NCI-H1930 (cell line): ENCODE measurements around the gene PPFIA2.
"Not testable (repeated sequence)": the region's sequence is repeated elsewhere in the genome, so short reads cannot be mapped to it uniquely, and the experiment has no call there.

Experiments
- DNase-seq, 2 experiments: peaks; one replicate each; lab custom pipeline; 2025; lab: John Stamatoyannopoulos, UW

PPFIA2 gene

GRCh38 chr12:81261508-81262207 is 497.5 kb downstream of the PPFIA2 start:
- no peak for DNase-seq

DNA sequence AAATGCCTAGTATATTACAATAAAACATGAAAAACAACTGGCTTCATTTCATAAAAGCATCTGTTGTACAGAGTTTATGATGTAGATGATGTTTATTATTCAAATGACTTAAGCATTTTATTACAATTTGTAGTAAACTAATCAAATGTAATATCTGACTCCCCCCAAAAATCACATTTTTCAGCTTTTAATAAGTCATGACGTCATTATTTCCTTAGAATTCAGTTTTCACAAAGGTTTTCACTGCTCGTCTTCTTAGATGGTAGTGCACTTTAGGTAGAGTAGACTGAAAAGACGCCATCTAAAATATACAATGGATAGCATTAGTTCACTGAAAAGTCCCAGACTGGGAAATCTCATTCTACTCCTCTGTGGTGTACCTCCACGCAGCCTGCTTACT is 499.8 kb downstream of the PPFIA2 start:
- DNase-seq: no peak

DNA sequence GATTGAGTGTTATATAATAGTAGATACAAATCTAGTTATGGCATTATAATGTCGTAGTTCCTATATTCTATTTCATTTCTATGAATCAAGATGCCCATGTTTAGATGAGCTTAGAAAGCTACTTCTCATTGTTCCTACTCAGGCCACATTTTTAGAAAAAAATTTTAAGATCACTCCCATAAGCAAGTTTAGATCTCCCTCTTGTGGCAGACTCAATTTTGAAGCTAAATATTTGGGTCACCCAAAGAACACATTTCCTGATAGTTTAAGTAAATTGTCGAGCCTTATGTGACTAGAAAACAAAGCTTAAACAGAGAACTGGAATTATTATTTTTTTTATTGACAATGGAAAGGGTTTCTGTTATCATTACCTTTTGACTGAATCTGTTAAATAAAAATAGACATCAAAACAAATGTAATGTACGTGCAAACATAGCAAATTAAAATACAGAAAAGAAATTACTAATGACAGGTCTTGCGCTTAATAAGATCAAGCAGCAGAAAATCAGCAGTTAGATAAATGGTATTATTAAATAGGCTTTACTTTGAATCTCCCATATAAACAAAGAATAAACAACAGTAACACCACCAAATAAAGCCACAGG is 501.1 kb downstream of the PPFIA2 start:
- DNase-seq: peak in 1 of 2 experiments; percentile 25

GRCh38 chr12:81255947-81256346 is 503.2 kb downstream of the PPFIA2 start:
- no peak for DNase-seq

DNA sequence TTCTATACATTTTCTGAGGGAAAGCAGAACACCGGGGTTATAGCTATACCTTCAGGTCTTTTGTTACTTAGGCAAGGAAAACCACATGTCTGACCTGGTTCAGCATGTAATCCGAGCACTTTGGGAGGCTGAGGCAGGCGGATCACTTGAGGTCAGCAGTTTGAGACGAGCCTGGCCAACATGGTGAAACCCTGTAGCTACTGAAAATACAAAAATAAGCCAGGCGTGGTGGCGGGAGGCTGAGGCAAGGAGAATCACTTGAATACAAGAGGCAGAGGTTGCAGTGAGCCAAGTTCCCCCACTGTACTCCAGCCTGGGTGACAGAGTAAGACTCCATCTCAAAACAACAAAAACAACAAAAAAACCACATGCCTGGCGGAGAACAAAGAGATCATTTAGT is 503.7 kb downstream of the PPFIA2 start:
- no peak for DNase-seq

GRCh38 chr12:81253360-81253759 is 505.8 kb downstream of the PPFIA2 start:
- DNase-seq: no peak

- no peak for DNase-seq
Observed at GRCh38 chr12:81252228-81252627, 506.9 kb downstream of the PPFIA2 start.

DNA sequence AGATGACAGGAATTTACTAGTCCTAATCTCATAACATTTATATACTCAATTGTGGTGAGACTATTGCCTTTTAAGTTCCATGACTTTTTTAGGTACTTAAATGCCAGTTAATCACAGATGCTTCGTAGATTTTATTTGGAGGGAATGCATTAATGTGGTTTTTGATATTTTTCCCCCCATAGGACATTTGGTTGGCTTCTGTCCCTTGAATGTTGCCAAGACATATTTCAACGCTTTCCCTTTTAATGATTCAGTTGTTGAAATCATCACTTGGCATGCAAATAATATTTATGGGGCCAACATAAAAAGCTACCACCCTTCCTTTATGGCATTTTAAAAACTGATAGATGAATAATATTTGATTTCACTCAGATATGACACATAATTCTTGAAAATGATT is 509.2 kb downstream of the PPFIA2 start:
- no peak for DNase-seq

DNA sequence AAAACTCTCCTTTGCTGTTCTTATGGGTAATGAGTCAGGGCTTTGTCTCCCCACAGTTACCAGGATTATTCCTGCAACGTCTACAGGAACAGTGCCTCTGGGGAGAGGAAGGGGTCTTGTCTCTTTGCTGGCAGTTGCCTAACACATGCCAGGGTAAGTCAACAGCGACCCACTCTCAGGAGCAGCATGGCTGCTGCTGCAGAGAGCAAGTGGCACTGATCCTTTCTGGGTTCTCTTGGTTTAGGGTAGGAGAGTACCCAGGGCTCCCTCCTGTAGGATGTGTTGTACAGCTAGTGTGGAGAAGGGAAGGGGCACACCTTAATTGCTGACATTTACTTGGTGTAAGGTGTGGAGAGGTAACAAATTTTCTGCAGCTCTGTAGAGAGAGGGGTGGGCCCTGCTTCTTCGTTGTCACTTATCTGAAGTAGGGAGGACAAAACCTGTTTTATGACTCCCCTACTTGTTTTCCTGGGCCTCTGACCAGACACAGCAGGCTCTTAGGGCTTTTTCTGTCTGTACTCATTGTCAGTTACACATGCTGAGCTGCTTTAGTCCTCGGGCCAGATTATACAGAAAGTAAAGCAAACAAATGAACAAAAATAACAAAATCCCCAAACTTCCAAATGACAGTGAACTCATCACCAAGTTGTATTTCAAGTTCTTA is 513.1 kb downstream of the PPFIA2 start:
- DNase-seq: peak in 1 of 2 experiments; percentile 34

- no peak for DNase-seq
Observed at GRCh38 chr12:81245458-81245857, 513.7 kb downstream of the PPFIA2 start.

GRCh38 chr12:81231574-81232368 is 527.4 kb downstream of the PPFIA2 start:
- no peak for DNase-seq

DNA sequence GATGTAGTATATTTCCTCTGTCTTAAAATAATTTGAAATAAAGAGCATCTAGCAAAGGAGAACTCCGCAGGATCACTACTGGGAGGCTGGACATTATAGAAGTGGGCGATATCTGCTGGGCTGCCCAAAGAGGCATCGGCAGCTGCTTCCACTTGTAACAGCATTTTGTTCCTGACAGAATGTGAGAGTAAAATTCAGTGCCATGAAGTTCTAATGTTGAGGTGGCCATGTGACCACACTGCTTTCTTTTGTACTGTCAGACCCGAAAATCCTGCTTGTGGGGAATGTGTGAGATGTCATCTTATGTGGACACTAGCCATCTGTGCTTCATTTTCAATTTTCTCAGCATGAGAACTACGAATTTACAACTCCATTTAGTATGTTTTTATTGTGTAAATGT is 529.4 kb downstream of the PPFIA2 start:
- DNase-seq: no peak

DNA sequence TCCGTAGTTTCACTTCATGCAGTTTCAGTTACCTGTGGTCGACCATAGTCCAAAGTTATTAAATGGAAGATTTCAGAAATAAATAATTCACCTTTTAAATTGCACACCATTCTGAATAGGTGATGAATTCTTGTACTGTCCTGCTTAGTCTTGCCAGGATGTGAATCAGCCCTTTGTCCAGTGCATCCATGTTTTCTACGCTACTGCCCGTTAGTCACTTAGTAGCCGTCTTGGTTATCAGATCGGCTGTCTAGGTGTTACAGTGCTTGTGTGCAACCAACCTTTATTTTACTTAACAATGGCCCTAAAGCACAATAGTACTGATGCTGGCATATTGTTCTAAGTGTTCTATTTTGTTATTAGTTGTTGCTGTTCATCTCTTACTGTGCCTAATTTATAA is 534.5 kb downstream of the PPFIA2 start:
- no peak for DNase-seq

DNA sequence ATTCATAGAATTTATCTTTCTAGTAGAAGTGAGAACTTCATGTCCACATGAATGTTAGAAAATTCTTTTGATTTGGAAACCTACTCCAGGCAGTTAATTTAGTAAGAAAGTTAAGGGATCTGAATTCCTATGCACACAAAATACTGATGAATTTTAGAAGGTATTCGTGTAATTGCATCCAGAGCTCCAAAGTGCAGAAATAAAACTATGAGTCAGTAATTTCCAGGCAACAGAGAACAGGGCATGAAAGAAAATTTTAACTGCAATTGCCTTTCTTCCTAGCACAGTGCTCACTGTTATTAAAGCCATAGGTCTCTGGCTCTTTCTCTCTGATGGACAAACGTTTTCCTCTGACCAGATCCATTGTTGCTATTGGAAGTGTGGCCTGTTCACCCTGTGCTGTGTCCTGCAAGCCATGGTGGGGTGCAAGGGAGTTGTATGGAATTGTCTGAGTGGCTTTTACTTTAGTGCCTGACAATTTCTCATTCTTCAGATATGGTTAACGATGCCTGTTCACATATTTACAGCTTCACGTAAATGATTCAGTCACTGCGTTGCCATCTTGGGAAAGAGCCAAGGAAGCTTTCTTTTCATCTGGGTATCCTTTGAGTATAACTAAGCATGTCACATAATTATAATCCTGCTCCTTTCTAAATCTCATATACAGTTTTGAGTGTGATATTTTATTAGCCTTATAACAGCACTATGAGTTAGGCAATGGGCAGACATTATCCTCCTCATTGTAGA is 536.1 kb downstream of the PPFIA2 start:
- no peak for DNase-seq

- DNase-seq: no peak
Observed at GRCh38 chr12:81221681-81222080, 537.5 kb downstream of the PPFIA2 start.

DNA sequence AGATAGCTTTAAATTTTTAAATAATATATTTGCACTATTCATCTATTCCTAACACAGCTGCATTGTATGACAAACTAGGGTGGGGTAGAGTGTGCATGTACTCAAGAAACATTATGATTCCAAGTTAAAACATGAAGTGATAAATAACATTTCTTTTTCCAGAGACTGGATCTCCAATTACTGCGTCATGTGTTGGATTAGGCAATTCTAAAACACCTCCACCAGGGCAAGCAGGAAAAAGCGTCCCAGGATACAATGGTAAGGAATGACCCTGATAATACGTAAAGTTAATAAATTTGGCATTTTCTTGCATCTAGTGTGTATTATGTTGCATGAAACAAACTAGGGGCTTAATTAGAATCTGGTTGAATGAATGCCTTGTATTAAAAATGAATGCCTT is 542.4 kb downstream of the PPFIA2 start:
- DNase-seq: no peak

- no peak for DNase-seq
Observed at GRCh38 chr12:81212996-81213696, 546.0 kb downstream of the PPFIA2 start.

- DNase-seq: no peak
Observed at GRCh38 chr12:81211306-81211705, 547.8 kb downstream of the PPFIA2 start.

DNA sequence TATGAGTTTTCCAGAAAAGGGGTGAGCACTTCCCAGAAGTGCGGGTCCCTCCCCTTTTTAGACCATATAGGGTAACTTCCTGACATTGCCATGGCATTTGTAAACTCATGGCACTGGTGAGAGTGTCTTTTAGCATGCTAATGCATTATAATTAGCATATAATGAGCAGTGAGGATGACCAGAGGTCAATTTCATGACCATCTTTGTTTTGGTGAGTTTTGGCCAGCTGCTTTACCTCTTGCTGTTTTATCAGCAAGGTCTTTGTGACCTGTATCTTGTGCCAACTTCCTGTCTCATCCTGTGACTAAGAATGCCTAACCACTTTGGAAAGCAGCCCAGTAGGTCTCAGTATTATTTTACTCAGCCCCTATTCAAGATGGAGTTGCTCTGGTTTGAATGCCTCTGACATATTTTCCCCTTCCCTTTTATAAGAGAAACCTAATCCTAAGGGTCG is 549.4 kb downstream of the PPFIA2 start:
- DNase-seq: not testable (repeated sequence)

DNA sequence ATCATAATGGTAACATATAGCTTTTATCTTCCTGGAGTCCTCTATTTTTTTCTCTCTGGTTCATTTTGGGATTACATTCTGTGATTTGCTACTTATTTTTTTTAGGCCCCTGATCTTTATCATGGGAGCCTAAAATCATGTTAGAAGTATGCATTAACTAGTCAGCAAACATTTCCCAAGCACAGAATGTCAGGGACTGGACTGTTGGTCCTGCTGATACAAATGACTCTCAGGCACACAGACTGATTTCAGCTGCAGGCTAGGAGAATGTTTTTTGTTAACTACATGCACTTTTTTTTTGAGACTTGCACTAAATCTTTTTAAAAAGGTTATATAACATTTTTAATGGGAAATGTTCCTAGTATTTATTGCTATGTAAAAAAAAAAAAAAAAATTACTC is 550.1 kb downstream of the PPFIA2 start:
- no peak for DNase-seq
